H9 (cell line): ENCODE measurements around the gene NT5DC1. TPM values are rescaled to one million over a fixed set of nuclear protein-coding genes. Genes with fewer than 3 reads are reported as not detected.

ENCODE experiments used
- DNase-seq: peaks from one replicate; pipeline ENCODE4 v3.0.0-alpha.2; 2017
- H2AFZ ChIP-seq: one replicate; pipeline ENCODE4 v1.6.1; 2013; ENCODE audit warnings: mild to moderate bottlenecking, low read length, control low read depth, moderate library complexity
- H2AK5ac ChIP-seq: 2 replicates; pipeline ENCODE4 v1.6.1; 2013; ENCODE audit warnings: low read length, control low read depth, mixed read lengths; ENCODE audit not compliant: insufficient read length
- H2BK120ac ChIP-seq: one replicate; pipeline ENCODE4 v1.6.1; 2013; ENCODE audit warnings: low read depth, mild to moderate bottlenecking, low read length, control low read depth, inconsistent platforms; ENCODE audit not compliant: poor library complexity, severe bottlenecking
- H2BK12ac ChIP-seq: 2 replicates; pipeline ENCODE4 v1.6.1; 2013; ENCODE audit warnings: low read length, control low read depth, mixed read lengths, low read depth; ENCODE audit not compliant: insufficient read length
- H2BK15ac ChIP-seq: 2 replicates; pipeline ENCODE4 v1.6.1; 2013; ENCODE audit warnings: low read depth, low read length, control low read depth
- H2BK20ac ChIP-seq: one replicate; pipeline ENCODE4 v1.6.1; 2013; ENCODE audit warnings: low read depth, mild to moderate bottlenecking, low read length, control low read depth, inconsistent platforms; ENCODE audit not compliant: poor library complexity, severe bottlenecking
- H2BK5ac ChIP-seq: 2 replicates; pipeline ENCODE4 v1.6.1; 2013; ENCODE audit warnings: low read length, control low read depth, mixed read lengths; ENCODE audit not compliant: insufficient read length
- H3K14ac ChIP-seq: 2 replicates; pipeline ENCODE4 v1.6.1; 2013; ENCODE audit warnings: low read length, control low read depth; ENCODE audit not compliant: insufficient read depth
- H3K18ac ChIP-seq: 2 replicates; pipeline ENCODE4 v1.6.1; 2013; ENCODE audit warnings: low read depth, mild to moderate bottlenecking, mixed read lengths, low read length, control low read depth; ENCODE audit not compliant: insufficient read length
- H3K23ac ChIP-seq: 2 replicates; pipeline ENCODE4 v1.6.1; 2013; ENCODE audit warnings: low read length, control low read depth, mixed read lengths, low read depth; ENCODE audit not compliant: insufficient read length
- H3K23me2 ChIP-seq: 2 replicates; pipeline ENCODE4 v1.6.1; 2013; ENCODE audit warnings: low read depth, mild to moderate bottlenecking, mixed read lengths, low read length, control low read depth; ENCODE audit not compliant: insufficient read length, poor library complexity, severe bottlenecking
- H3K27ac ChIP-seq: 2 replicates; pipeline ENCODE4 v1.5.1; 2013; ENCODE audit warnings: low read length, control low read depth, mixed read lengths, low read depth; ENCODE audit not compliant: insufficient read length
- H3K27me3 ChIP-seq: 2 replicates; pipeline ENCODE4 v1.6.1; 2013; ENCODE audit warnings: low read length, control low read depth, inconsistent platforms; ENCODE audit not compliant: insufficient read depth
- H3K4ac ChIP-seq: 2 replicates; pipeline ENCODE4 v1.6.1; 2013; ENCODE audit warnings: low read depth, mild to moderate bottlenecking, control low read depth, inconsistent platforms, low read length, moderate library complexity
- H3K4me1 ChIP-seq: 2 replicates; pipeline ENCODE4 v1.6.1; 2013; ENCODE audit warnings: low read length, control low read depth, inconsistent platforms; ENCODE audit not compliant: insufficient read depth
- H3K4me2 ChIP-seq: 2 replicates; pipeline ENCODE4 v1.6.1; 2013; ENCODE audit warnings: low read length, control low read depth, mixed read lengths; ENCODE audit not compliant: insufficient read length, insufficient read depth
- H3K56ac ChIP-seq: 2 replicates; pipeline ENCODE4 v1.6.1; 2013; ENCODE audit warnings: low read depth, mild to moderate bottlenecking, mixed read lengths, low read length, control low read depth; ENCODE audit not compliant: insufficient read length
- H3K79me1 ChIP-seq: 2 replicates; pipeline ENCODE4 v1.6.1; 2013; ENCODE audit warnings: low read depth, mild to moderate bottlenecking, moderate library complexity, low read length, control low read depth, inconsistent platforms; ENCODE audit not compliant: insufficient read depth, poor library complexity, severe bottlenecking
- H3K79me2 ChIP-seq: 2 replicates; pipeline ENCODE4 v1.6.1; 2013; ENCODE audit warnings: low read length, control low read depth, inconsistent platforms; ENCODE audit not compliant: insufficient read depth
- H3K9ac ChIP-seq: 2 replicates; pipeline ENCODE4 v1.6.1; 2013; ENCODE audit warnings: low read length, control low read depth, mixed read lengths; ENCODE audit not compliant: insufficient read length; ENCODE audit errors: extremely low read depth
- H3K9me3 ChIP-seq: one replicate; pipeline ENCODE4 v1.6.1; 2013; ENCODE audit warnings: low read depth, low read length, inconsistent platforms; ENCODE audit not compliant: control insufficient read depth
- H3T11ph ChIP-seq: one replicate; pipeline ENCODE4 v1.6.1; 2013; ENCODE audit warnings: mild to moderate bottlenecking, low read length, control low read depth, inconsistent platforms
- H4K20me1 ChIP-seq: one replicate; pipeline ENCODE4 v1.6.1; 2013; ENCODE audit not compliant: control insufficient read depth, insufficient read length, insufficient read depth
- H4K5ac ChIP-seq: 2 replicates; pipeline ENCODE4 v1.6.1; 2013; ENCODE audit warnings: low read depth, mild to moderate bottlenecking, mixed read lengths, low read length, control low read depth; ENCODE audit not compliant: insufficient read length
- H4K8ac ChIP-seq: replicated peaks from 2 replicates; pipeline ENCODE4 v1.6.1; 2013; ENCODE audit warnings: low read length, control low read depth, mixed read lengths, low read depth; ENCODE audit not compliant: insufficient read length
- H4K91ac ChIP-seq: 2 replicates; pipeline ENCODE4 v1.6.1; 2013; ENCODE audit warnings: low read depth, mild to moderate bottlenecking, moderate library complexity, mixed read lengths, low read length, control low read depth; ENCODE audit not compliant: insufficient read length
- H3K27ac Mint-ChIP-seq, 3 experiments: 2 replicates in 2 of 3; 3 replicates in 1 of 3; pipeline ENCODE4 v1.8.0; 2020 to 2021; ENCODE audit warnings: mixed read lengths in 3 of 3, mild to moderate bottlenecking in 1 of 3, moderate library complexity in 1 of 3
- H3K27me3 Mint-ChIP-seq: 2 replicates; pipeline ENCODE4 v1.8.0; 2021; ENCODE audit warnings: low read depth, mild to moderate bottlenecking, moderate library complexity, mixed read lengths
- H3K36me3 Mint-ChIP-seq, 3 experiments: 2 replicates in 2 of 3; 3 replicates in 1 of 3; pipeline ENCODE4 v1.8.0; 2020 to 2021; ENCODE audit warnings: low read depth in 3 of 3, mixed read lengths in 3 of 3; ENCODE audit not compliant: insufficient read depth in 1 of 3
- H3K4me1 Mint-ChIP-seq, 2 experiments: 2 replicates each; pipeline ENCODE4 v1.8.0; 2020; ENCODE audit warnings: mixed read lengths in 2 of 2
- H3K4me3 Mint-ChIP-seq, 2 experiments: 2 replicates in 1 of 2; 3 replicates in 1 of 2; pipeline ENCODE4 v1.8.0; 2020 to 2021; ENCODE audit warnings: mild to moderate bottlenecking in 2 of 2, mixed read lengths in 2 of 2, moderate library complexity in 1 of 2
- H3K9me3 Mint-ChIP-seq, 2 experiments: 2 replicates in 1 of 2; 3 replicates in 1 of 2; pipeline ENCODE4 v1.8.0; 2020; ENCODE audit warnings: mild to moderate bottlenecking in 2 of 2, mixed read lengths in 2 of 2, moderate library complexity in 1 of 2
- CTCF ChIP-seq: fragments of 200-600 bp; sonication (generic); conservative IDR thresholded peaks from 3 replicates; pipeline ENCODE4 v1.8.0; 2021; ENCODE audit warnings: antibody characterized with exemption, mild to moderate bottlenecking
- WGBS: extraction: QIAGEN DNeasy Blood & Tissue Kit; methylation state at CpG from one replicate; pipeline ENCODE4 v1.1.7; 2013; ENCODE audit warnings: missing lambda C conversion rate, low lambda C conversion rate, mixed read lengths; ENCODE audit not compliant: insufficient read length; ENCODE audit errors: extremely low coverage; 5-methylcytosine and 5-hydroxymethylcytosine counted together
- total RNA-seq: library from RNA; stranded (reverse); gene quantifications from 2 replicates; pipeline ENCODE4 v1.2.1, GENCODE V29; 2021

The NT5DC1 gene
- total RNA-seq, 1 experiment from 2014 or later = 64.9 TPM

- Histone ChIP-seq H3K79me2 (peaks cover 3% of the 10 kb centered on the region; the same call in 1 of the 2 replicates), H3K23me2 (peaks cover 9% of the 10 kb centered on the region), H2BK120ac (peak within 1 kb of the TSS; percentile 53), H2BK12ac (no peak within 1 kb of the TSS), H2AFZ (peak within 1 kb of the TSS; percentile 2), H3K18ac (peak within 1 kb of the TSS; percentile 43), H2BK15ac (no peak within 1 kb of the TSS), H2BK20ac (no peak within 1 kb of the TSS), H4K20me1 (no peaks in the 10 kb centered on the region), H4K8ac (no peak within 1 kb of the TSS), H3K27ac (no peak within 1 kb of the TSS), H4K91ac (no peak within 1 kb of the TSS), H3K9ac (peak within 1 kb of the TSS; percentile 96), H2AK5ac (no peak within 1 kb of the TSS), H4K5ac (no peak within 1 kb of the TSS), H3K79me1 (no peaks in the 10 kb centered on the region), H3K14ac (peak within 1 kb of the TSS; percentile 84), H2BK5ac (no peak within 1 kb of the TSS), H3K23ac (no peak within 1 kb of the TSS), H3K9me3 (no peaks in the 10 kb centered on the region), H3K27me3 (no peaks in the 10 kb centered on the region), H3T11ph (peak within 1 kb of the TSS; percentile 96), H3K4me1 (peaks cover 10% of the 10 kb centered on the region; the same call in 1 of the 2 replicates), H3K56ac (no peak within 1 kb of the TSS), H3K4me2 (peak within 1 kb of the TSS; percentile 75), H3K4ac (no peak within 1 kb of the TSS; the same call in 1 of the 2 replicates)
- Mint-ChIP-seq H3K27me3 (no peaks in the 10 kb centered on the region), H3K4me3 (no peak within 1 kb of the TSS), H3K9me3 (no peaks in the 10 kb centered on the region), H3K4me1 (peaks cover 26 to 28% of the 10 kb centered on the region in 2 experiments), H3K36me3 (peaks cover 4 to 12% (median 6%) of the 10 kb centered on the region in 3 experiments; a peak in 4 of 7 replicates), H3K27ac (no peak within 1 kb of the TSS)
- no CpG with 5 or more reads among the region's 53 CpGs for WGBS
- no peak for TF ChIP-seq CTCF
- peak; percentile 96 for DNase-seq
Measured at GRCh38 chr6:116253505-116254296, 153.0 kb downstream of the NT5DC1 start, which contains the start of gene TSPYL4. TSPYL4 (minus strand) TSS chr6:116254075; CDS start chr6:116254008, 67 bp downstream.
